K562 (cell line): Measurements from ENCODE around the gene SCMH1. TPM values are rescaled to one million over a fixed set of nuclear protein-coding genes. Genes with fewer than 3 reads are reported as not detected.

Experiments
- CBX2 ChIP-seq: fragments of 200-600 bp; sonication (generic); IDR thresholded peaks from one replicate; pipeline ENCODE4 v1.6.1; 2012; ENCODE audit warnings: mild to moderate bottlenecking, low read length, inconsistent platforms; ENCODE audit not compliant: insufficient read depth, poor library complexity, severe bottlenecking
- GATAD2B ChIP-seq: fragments of 450-650 bp; IDR thresholded peaks from 2 replicates; pipeline ENCODE4 v1.6.1; 2017; ENCODE audit warnings: mild to moderate bottlenecking, borderline replicate concordance
- MCM3 ChIP-seq: fragments of 450-650 bp; IDR thresholded peaks from 2 replicates; pipeline ENCODE4 v1.6.1; 2016
- NCOR1 ChIP-seq: fragments of 450-650 bp; IDR thresholded peaks from 2 replicates; pipeline ENCODE4 v1.6.1; 2016; ENCODE audit warnings: mild to moderate bottlenecking, moderate library complexity
- PML ChIP-seq: IDR thresholded peaks from 2 replicates; pipeline ENCODE4 v1.6.1; 2012; ENCODE audit warnings: low read length, inconsistent platforms
- POLR3G ChIP-seq: IDR thresholded peaks from 2 replicates; pipeline ENCODE4 v1.6.1; 2011; ENCODE audit not compliant: insufficient read length, insufficient replicate concordance; ENCODE audit errors: extremely low read depth
- RBBP5 ChIP-seq: fragments of 200-600 bp; sonication (generic); IDR thresholded peaks from 2 replicates; pipeline ENCODE4 v1.6.1; 2012; ENCODE audit warnings: borderline replicate concordance, mild to moderate bottlenecking, low read length, control low read depth, inconsistent platforms; ENCODE audit not compliant: insufficient read depth, poor library complexity, severe bottlenecking
- SMARCE1 ChIP-seq: fragments of 450-650 bp; IDR thresholded peaks from 2 replicates; pipeline ENCODE4 v1.7.1; 2016; ENCODE audit warnings: mild to moderate bottlenecking
- SP1 ChIP-seq: sonication (generic); formaldehyde crosslinking; IDR thresholded peaks from 2 replicates; pipeline ENCODE4 v1.8.1; 2022; ENCODE audit warnings: mild to moderate bottlenecking, missing genetic modification reagents
- TAF7 ChIP-seq: fragments of 450-650 bp; IDR thresholded peaks from 2 replicates; pipeline ENCODE4 v1.6.1; 2016; ENCODE audit warnings: missing genetic modification characterization, missing compliant biosample characterization
- TRIM24 ChIP-seq, 2 experiments: fragments of 450-650 bp; IDR thresholded peaks; 2 replicates each; pipeline ENCODE4 v1.6.1; 2016
- USF2 ChIP-seq: sonication (generic); formaldehyde crosslinking; IDR thresholded peaks from 2 replicates; pipeline ENCODE4 v1.5.0; 2020; ENCODE audit warnings: missing genetic modification reagents
- ZBTB8A ChIP-seq: fragments of 450-650 bp; IDR thresholded peaks from 2 replicates; pipeline ENCODE4 v1.6.1; 2018; ENCODE audit warnings: mild to moderate bottlenecking, moderate library complexity; ENCODE audit not compliant: partially characterized antibody
- ZNF124 ChIP-seq: sonication (generic); formaldehyde crosslinking; IDR thresholded peaks from 2 replicates; pipeline ENCODE4 v1.8.1; 2022; ENCODE audit warnings: missing genetic modification reagents
- ZNF384 ChIP-seq: IDR thresholded peaks from 2 replicates; pipeline ENCODE4 v1.6.1; 2012; ENCODE audit warnings: low read depth, low read length, improper control_type of control experiment
- ZNF609 ChIP-seq: sonication (generic); formaldehyde crosslinking; IDR thresholded peaks from 2 replicates; pipeline ENCODE4 v1.8.1; 2023; ENCODE audit warnings: missing genetic modification reagents, mild to moderate bottlenecking, borderline replicate concordance
- ZNF79 ChIP-seq: fragments of 250-450 bp; sonication (Bioruptor Pico); IDR thresholded peaks from 2 replicates; pipeline ENCODE4 v1.4.0; 2020; ENCODE audit warnings: low read depth, mild to moderate bottlenecking, moderate library complexity
- polyA plus RNA-seq, 8 experiments: library from polyadenylated mRNA; depleted of rRNA in 4 of 8; stranded (reverse) in 5 of 8; unstranded in 3 of 8; fragments of >200 nt; fragmentation: Nextera tagmentation in 2 of 8; fragmentation: Illumina TruSeq in 1 of 8; extraction: Ambion mirVana in 2 of 8; extraction: Trizol in 1 of 8; gene quantifications; 2 replicates each; pipeline versions ENCODE4 v1.2.1 to v1.2.3, GENCODE V29; 2011 to 2014; ENCODE audit warnings: inconsistent platforms in 1 of 8, missing spikeins in 1 of 8
- total RNA-seq, 7 experiments: library from RNA; depleted of rRNA in 6 of 7; stranded (reverse); fragments of >200 nt in 6 of 7; fragmentation: Illumina TruSeq in 2 of 7; extraction: Trizol in 2 of 7; gene quantifications; 2 replicates each; pipeline versions ENCODE4 v1.2.1 to v1.2.3, GENCODE V29; 2011 to 2021; ENCODE audit warnings: low replicate concordance in 1 of 7
- TF ChIP-seq, protein P1 (sequence below): fragments of 450-650 bp; formaldehyde crosslinking; IDR thresholded peaks from 2 replicates; pipeline ENCODE4 v1.4.0; 2022; ENCODE audit warnings: missing genetic modification characterization
- TF ChIP-seq, protein P2 (sequence below): fragments of 450-650 bp; IDR thresholded peaks from 2 replicates; pipeline ENCODE4 v1.6.1; 2016; ENCODE audit warnings: mild to moderate bottlenecking

Gene SCMH1
- total and polyA plus RNA-seq, 9 of the 15 experiments (the other 6 are each of a cell fraction or from before 2014, with no cell fraction given), result 8.5 to 37.0 (median 26.8) TPM

- no peak for TF ChIP-seq USF2 (CRISPR knock-in tag)
- no peak for TF ChIP-seq ZNF384
- no peak for TF ChIP-seq CBX2
- no peak for TF ChIP-seq GATAD2B
- no peak for TF ChIP-seq ZNF79 (CRISPR knock-in tag)
- TF ChIP-seq, protein P1, sequence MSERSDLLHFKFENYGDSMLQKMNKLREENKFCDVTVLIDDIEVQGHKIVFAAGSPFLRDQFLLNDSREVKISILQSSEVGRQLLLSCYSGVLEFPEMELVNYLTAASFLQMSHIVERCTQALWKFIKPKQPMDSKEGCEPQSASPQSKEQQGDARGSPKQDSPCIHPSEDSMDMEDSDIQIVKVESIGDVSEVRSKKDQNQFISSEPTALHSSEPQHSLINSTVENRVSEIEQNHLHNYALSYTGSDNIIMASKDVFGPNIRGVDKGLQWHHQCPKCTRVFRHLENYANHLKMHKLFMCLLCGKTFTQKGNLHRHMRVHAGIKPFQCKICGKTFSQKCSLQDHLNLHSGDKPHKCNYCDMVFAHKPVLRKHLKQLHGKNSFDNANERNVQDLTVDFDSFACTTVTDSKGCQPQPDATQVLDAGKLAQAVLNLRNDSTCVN, result no peak
- TF ChIP-seq SMARCE1, result no peak
- TF ChIP-seq, protein P2, sequence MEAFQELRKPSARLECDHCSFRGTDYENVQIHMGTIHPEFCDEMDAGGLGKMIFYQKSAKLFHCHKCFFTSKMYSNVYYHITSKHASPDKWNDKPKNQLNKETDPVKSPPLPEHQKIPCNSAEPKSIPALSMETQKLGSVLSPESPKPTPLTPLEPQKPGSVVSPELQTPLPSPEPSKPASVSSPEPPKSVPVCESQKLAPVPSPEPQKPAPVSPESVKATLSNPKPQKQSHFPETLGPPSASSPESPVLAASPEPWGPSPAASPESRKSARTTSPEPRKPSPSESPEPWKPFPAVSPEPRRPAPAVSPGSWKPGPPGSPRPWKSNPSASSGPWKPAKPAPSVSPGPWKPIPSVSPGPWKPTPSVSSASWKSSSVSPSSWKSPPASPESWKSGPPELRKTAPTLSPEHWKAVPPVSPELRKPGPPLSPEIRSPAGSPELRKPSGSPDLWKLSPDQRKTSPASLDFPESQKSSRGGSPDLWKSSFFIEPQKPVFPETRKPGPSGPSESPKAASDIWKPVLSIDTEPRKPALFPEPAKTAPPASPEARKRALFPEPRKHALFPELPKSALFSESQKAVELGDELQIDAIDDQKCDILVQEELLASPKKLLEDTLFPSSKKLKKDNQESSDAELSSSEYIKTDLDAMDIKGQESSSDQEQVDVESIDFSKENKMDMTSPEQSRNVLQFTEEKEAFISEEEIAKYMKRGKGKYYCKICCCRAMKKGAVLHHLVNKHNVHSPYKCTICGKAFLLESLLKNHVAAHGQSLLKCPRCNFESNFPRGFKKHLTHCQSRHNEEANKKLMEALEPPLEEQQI, result no peak
- no peak for TF ChIP-seq POLR3G
- peak; percentile 44; the same call in 1 of the 2 replicates for TF ChIP-seq TAF7 (tag)
- peak; percentile 30; the same call in 1 of the 2 replicates for TF ChIP-seq SP1
- TF ChIP-seq ZNF609, result no peak
- TF ChIP-seq MCM3, result no peak
- no peak for TF ChIP-seq ZNF124 (CRISPR knock-in tag)
- peak; percentile 70; the same call in 1 of the 2 replicates for TF ChIP-seq PML
- no peak for TF ChIP-seq ZBTB8A
- TF ChIP-seq NCOR1, result no peak
- peak; percentile 61 for TF ChIP-seq RBBP5
- TF ChIP-seq TRIM24 (IDR thresholded peaks at IDR 0.05), result no peak
These were observed 262.7 kb downstream of the SCMH1 start, which contains the start of gene CTPS1 (continued) for GRCh38 chr1:40979241-40980067.
